GM12873 (cell line): ENCODE results near the gene KCTD13.

Experiments
- TF ChIP-seq, protein P1 (sequence below): IDR thresholded peaks from 2 replicates; pipeline ENCODE4 v1.5.1; 2012; ENCODE audit warnings: low read depth, mild to moderate bottlenecking, moderate library complexity, low read length, control low read depth; ENCODE audit not compliant: insufficient read depth; ENCODE audit errors: missing control alignments

The KCTD13 gene

GRCh38 chr16:29971304-29971703, 45.3 kb upstream of the KCTD13 start:
- TF ChIP-seq, protein P1, sequence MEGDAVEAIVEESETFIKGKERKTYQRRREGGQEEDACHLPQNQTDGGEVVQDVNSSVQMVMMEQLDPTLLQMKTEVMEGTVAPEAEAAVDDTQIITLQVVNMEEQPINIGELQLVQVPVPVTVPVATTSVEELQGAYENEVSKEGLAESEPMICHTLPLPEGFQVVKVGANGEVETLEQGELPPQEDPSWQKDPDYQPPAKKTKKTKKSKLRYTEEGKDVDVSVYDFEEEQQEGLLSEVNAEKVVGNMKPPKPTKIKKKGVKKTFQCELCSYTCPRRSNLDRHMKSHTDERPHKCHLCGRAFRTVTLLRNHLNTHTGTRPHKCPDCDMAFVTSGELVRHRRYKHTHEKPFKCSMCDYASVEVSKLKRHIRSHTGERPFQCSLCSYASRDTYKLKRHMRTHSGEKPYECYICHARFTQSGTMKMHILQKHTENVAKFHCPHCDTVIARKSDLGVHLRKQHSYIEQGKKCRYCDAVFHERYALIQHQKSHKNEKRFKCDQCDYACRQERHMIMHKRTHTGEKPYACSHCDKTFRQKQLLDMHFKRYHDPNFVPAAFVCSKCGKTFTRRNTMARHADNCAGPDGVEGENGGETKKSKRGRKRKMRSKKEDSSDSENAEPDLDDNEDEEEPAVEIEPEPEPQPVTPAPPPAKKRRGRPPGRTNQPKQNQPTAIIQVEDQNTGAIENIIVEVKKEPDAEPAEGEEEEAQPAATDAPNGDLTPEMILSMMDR, result no peak

DNA sequence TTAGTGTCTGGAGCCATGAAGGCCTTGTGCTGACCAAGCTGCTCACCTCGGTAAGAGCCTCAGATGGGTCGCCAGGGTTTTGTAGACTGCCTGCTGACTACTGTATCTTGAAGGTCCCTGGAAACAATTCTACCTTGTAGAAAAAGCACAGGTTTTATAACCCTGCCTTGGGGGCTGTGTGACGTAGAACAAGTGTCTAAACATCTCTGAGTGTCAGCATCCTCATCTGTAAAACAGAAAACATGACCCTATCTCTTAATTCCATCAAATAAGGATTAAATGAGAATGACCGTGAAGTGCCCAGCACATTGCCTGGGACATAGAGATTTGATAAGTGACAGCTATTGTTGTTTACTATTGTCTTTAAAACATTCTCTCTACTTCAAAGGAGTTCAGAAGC, 42.2 kb upstream of the KCTD13 start:
- TF ChIP-seq, protein P1, result no peak

DNA sequence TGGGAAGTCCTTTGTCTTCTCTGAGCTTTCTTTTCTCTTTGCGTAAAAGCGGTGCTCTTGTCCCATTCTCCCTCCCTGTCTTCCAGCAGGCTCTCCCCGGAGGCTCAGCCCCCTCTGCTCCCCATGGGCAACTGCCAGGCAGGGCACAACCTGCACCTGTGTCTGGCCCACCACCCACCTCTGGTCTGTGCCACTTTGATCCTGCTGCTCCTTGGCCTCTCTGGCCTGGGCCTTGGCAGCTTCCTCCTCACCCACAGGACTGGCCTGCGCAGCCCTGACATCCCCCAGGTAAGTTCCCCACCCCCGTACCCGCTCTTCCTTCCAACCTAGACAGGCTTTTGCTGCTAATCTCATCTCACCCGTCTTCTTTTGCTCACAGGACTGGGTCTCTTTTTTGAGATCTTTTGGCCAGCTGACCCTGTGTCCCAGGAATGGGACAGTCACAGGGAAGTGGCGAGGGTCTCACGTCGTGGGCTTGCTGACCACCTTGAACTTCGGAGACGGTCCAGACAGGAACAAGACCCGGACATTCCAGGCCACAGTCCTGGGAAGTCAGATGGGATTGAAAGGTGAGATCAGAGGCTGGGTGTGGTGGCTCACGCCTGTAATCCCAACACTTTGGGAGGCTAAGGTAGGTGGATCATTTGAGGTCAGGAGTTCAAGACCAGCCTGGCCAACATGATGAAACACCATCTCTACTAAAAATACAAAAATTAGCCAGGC, 37.2 kb upstream of the KCTD13 start:
- TF ChIP-seq, protein P1, result no peak

DNA sequence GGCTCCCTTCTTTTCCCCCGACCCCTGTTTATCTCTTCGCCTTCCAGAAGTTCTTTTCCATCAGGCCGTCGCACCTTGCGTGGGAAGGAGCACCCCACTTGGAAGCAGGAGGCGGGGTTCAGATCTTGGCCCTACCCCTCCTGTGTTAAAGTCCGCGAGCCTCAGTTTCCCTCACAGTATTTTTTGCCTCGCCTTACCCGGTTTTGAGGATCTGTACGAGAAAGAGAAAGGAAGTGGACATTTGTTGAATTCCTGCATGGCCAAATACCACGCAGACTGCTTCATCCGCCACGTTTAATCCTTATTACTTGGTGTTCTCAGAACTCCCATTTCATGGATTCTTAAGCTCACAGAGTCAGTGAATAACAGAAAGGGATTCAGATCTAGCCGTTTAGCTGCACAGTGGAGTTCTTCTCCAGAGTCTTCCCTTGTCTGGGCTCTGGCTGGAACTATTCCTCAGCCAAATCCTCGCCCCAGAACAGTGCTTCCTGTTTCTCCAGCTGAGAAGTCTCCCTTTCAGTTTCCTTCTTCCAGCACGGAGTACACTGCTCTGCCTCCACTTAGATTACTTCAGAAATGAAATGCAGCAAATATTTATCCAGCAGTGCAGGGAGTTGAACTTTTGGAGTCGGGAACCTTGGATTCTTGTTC, 36.4 kb upstream of the KCTD13 start:
- TF ChIP-seq, protein P1, result no peak

GRCh38 chr16:29961479-29962343, 35.7 kb upstream of the KCTD13 start, which contains the start of gene TMEM219:
Gene TMEM219 (plus strand): TSS chr16:29962079. CDS start chr16:29963144, 1,065 bp downstream.
- TF ChIP-seq, protein P1, result peak; percentile 46

DNA sequence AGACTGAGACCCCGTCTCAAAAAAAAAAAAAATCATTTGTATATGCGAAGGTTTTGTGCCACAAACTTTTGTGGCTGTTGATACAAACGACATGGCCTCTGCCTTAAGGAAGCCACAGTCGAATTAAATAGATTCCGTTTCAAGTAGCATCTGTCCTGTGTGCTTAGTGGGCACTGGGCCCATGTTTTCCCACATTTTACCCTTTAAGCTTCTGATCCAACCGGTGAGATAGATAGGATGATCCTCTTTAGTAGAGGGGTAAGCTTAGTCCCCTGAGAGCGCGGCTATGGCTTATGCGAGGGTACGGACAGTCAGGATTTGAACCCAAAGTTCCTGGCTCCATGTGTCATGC, 35.1 kb upstream of the KCTD13 start:
- TF ChIP-seq, protein P1, result no peak

GRCh38 chr16:29959293-29959692, 33.3 kb upstream of the KCTD13 start:
- TF ChIP-seq, protein P1, result no peak
